IMR-90 (cell line): ENCODE measurements around the gene DEUP1. TPM values are rescaled to one million over a fixed set of nuclear protein-coding genes. Genes with fewer than 3 reads are reported as not detected.

Experiments used
- ATAC-seq: fragments of 200-7000 bp; cut with Tn5 transposase; 2 replicates; pipeline ENCODE4 v1.9.1; 2020; ENCODE audit warnings: low read depth, mild to moderate bottlenecking, moderate library complexity
- BruUV-seq: library from RNA; stranded (reverse); fragments of 400-500 nt; replicated peaks from 2 replicates; lab custom pipeline; 2021; lab: Mats Ljungman, UMichigan
- CTCF ChIA-PET: fragments of 300-600 bp; formaldehyde crosslinking; extraction: SDS; loops from one replicate; lab custom pipeline; 2021; ENCODE audit warnings: antibody characterized with exemption; lab: Yijun Ruan, JAX
- POLR2A ChIA-PET: fragments of 300-600 bp; sonication (Branson Sonifier 250); formaldehyde crosslinking; loops from one replicate; lab custom pipeline; 2022; ENCODE audit warnings: antibody characterized with exemption; ENCODE audit not compliant: unreplicated experiment; lab: Charles Lee
- DNase-seq: peaks from one replicate; pipeline ENCODE4 v3.0.0; 2013
- H2AFZ ChIP-seq: replicated peaks from 2 replicates; pipeline ENCODE3; 2013; ENCODE audit warnings: low read length, mild to moderate bottlenecking; ENCODE audit not compliant: poor library complexity
- H2AK5ac ChIP-seq: 2 replicates; pipeline ENCODE4 v1.6.1; 2013; ENCODE audit warnings: low read depth, low read length, inconsistent platforms
- H2AK9ac ChIP-seq: replicated peaks from 2 replicates; pipeline ENCODE3; 2013; ENCODE audit warnings: mild to moderate bottlenecking, low read depth, low read length, moderate library complexity; ENCODE audit not compliant: poor library complexity
- H2BK120ac ChIP-seq: 2 replicates; pipeline ENCODE4 v1.6.1; 2013; ENCODE audit warnings: low read depth, low read length, inconsistent platforms
- H2BK15ac ChIP-seq: 3 replicates; pipeline ENCODE4 v1.6.1; 2013; ENCODE audit warnings: low read depth, low read length, inconsistent platforms
- H2BK20ac ChIP-seq: 2 replicates; pipeline ENCODE4 v1.6.1; 2013; ENCODE audit warnings: low read depth, mild to moderate bottlenecking, inconsistent platforms, low read length, moderate library complexity
- H2BK5ac ChIP-seq: 2 replicates; pipeline ENCODE4 v1.6.1; 2013; ENCODE audit warnings: mild to moderate bottlenecking, low read depth, low read length, inconsistent platforms; ENCODE audit not compliant: poor library complexity, severe bottlenecking
- H3K14ac ChIP-seq: replicated peaks from 2 replicates; pipeline ENCODE4 v1.6.1; 2013; ENCODE audit warnings: low read depth, low read length, inconsistent platforms
- H3K18ac ChIP-seq: 2 replicates; pipeline ENCODE4 v1.6.1; 2013; ENCODE audit warnings: low read depth, low read length, control low read depth
- H3K23ac ChIP-seq: 2 replicates; pipeline ENCODE4 v1.6.1; 2013; ENCODE audit warnings: low read depth, low read length, inconsistent platforms
- H3K27ac ChIP-seq: 2 replicates; pipeline ENCODE4 v1.5.1; 2013; ENCODE audit warnings: mild to moderate bottlenecking, control low read depth, low read length; ENCODE audit not compliant: insufficient read depth
- H3K27me3 ChIP-seq: 2 replicates; pipeline ENCODE4 v1.6.1; 2013; ENCODE audit warnings: low read length; ENCODE audit not compliant: control insufficient read depth, insufficient read depth
- H3K36me3 ChIP-seq: 2 replicates; pipeline ENCODE4 v1.6.1; 2013; ENCODE audit warnings: low read length, mixed read lengths; ENCODE audit not compliant: control insufficient read depth, insufficient read depth
- H3K4ac ChIP-seq: 2 replicates; pipeline ENCODE4 v1.6.1; 2013; ENCODE audit warnings: low read depth, low read length, inconsistent platforms
- H3K4me1 ChIP-seq: 2 replicates; pipeline ENCODE4 v1.6.1; 2013; ENCODE audit warnings: low read length, mixed read lengths; ENCODE audit not compliant: control insufficient read depth, insufficient read depth
- H3K4me2 ChIP-seq: 2 replicates; pipeline ENCODE4 v1.6.1; 2013; ENCODE audit warnings: low read depth, mild to moderate bottlenecking, control low read depth, low read length, moderate library complexity
- H3K4me3 ChIP-seq: 2 replicates; pipeline ENCODE4 v1.5.1; 2013; ENCODE audit warnings: low read depth, mild to moderate bottlenecking, control low read depth, low read length, moderate library complexity; ENCODE audit not compliant: insufficient read depth
- H3K56ac ChIP-seq: 2 replicates; pipeline ENCODE4 v1.6.1; 2013; ENCODE audit warnings: low read length, inconsistent platforms; ENCODE audit not compliant: insufficient read depth; ENCODE audit errors: extremely low read depth
- H3K79me1 ChIP-seq, 2 experiments: 2 replicates each; pipeline ENCODE4 v1.6.1; 2013; ENCODE audit warnings: low read length in 2 of 2, inconsistent platforms in 1 of 2, low read depth in 1 of 2
- H3K9ac ChIP-seq: 2 replicates; pipeline ENCODE4 v1.6.1; 2013; ENCODE audit warnings: low read depth, low read length, control low read depth
- H3K9me1 ChIP-seq: 2 replicates; pipeline ENCODE4 v1.6.1; 2013; ENCODE audit warnings: low read length, inconsistent platforms; ENCODE audit not compliant: insufficient read depth
- H3K9me3 ChIP-seq: 2 replicates; pipeline ENCODE4 v1.6.1; 2013; ENCODE audit warnings: low read length; ENCODE audit not compliant: control insufficient read depth, insufficient read depth
- H4K20me1 ChIP-seq: 2 replicates; pipeline ENCODE4 v1.6.1; 2013; ENCODE audit warnings: low read length, inconsistent platforms; ENCODE audit not compliant: insufficient read depth
- H4K5ac ChIP-seq: 2 replicates; pipeline ENCODE4 v1.6.1; 2013; ENCODE audit warnings: mild to moderate bottlenecking, low read depth, low read length, control low read depth
- H4K8ac ChIP-seq, 2 experiments: 2 replicates each; pipeline ENCODE4 v1.6.1; 2013; ENCODE audit warnings: low read depth in 2 of 2, low read length in 2 of 2, control low read depth in 1 of 2, inconsistent platforms in 1 of 2
- H4K91ac ChIP-seq: 2 replicates; pipeline ENCODE4 v1.6.1; 2013; ENCODE audit warnings: low read depth, low read length, inconsistent platforms; ENCODE audit not compliant: insufficient read depth
- BHLHE40 ChIP-seq: fragments of 150-350 bp; IDR thresholded peaks from 2 replicates; pipeline ENCODE4 v1.6.1; 2016; ENCODE audit warnings: mild to moderate bottlenecking, low read depth, low read length
- CEBPB ChIP-seq: IDR thresholded peaks from 2 replicates; pipeline ENCODE4 v1.6.1; 2012; ENCODE audit warnings: low read depth, low read length, improper control_type of control experiment
- CHD1 ChIP-seq: IDR thresholded peaks from 2 replicates; pipeline ENCODE4 v1.6.1; 2012; ENCODE audit warnings: low read depth, low read length, improper control_type of control experiment
- FOS ChIP-seq: fragments of 150-350 bp; IDR thresholded peaks from 2 replicates; pipeline ENCODE4 v1.6.1; 2016; ENCODE audit warnings: low read depth, low read length
- MAFK ChIP-seq: IDR thresholded peaks from 2 replicates; pipeline ENCODE4 v1.6.1; 2012; ENCODE audit warnings: low read depth, low read length, improper control_type of control experiment
- MAZ ChIP-seq: IDR thresholded peaks from 2 replicates; pipeline ENCODE4 v1.6.1; 2012; ENCODE audit warnings: low read depth, mild to moderate bottlenecking, low read length, improper control_type of control experiment, moderate library complexity, borderline replicate concordance
- MXI1 ChIP-seq: IDR thresholded peaks from 2 replicates; pipeline ENCODE4 v1.6.1; 2012; ENCODE audit warnings: low read depth, mild to moderate bottlenecking, low read length, moderate library complexity, borderline replicate concordance
- NFE2L2 ChIP-seq: fragments of 150-350 bp; IDR thresholded peaks from 2 replicates; pipeline ENCODE4 v1.6.1; 2016; ENCODE audit warnings: low read depth, mild to moderate bottlenecking, low read length
- POLR2A ChIP-seq: IDR thresholded peaks from 2 replicates; pipeline ENCODE4 v1.6.1; 2012; ENCODE audit warnings: mild to moderate bottlenecking, low read depth, low read length
- RAD21 ChIP-seq: IDR thresholded peaks from 2 replicates; pipeline ENCODE4 v1.6.1; 2012; ENCODE audit warnings: low read length, improper control_type of control experiment
- RCOR1 ChIP-seq: IDR thresholded peaks from 2 replicates; pipeline ENCODE4 v1.6.1; 2012; ENCODE audit warnings: mild to moderate bottlenecking, low read length, improper control_type of control experiment; ENCODE audit not compliant: insufficient replicate concordance
- RFX5 ChIP-seq: IDR thresholded peaks from 2 replicates; pipeline ENCODE4 v1.8.0; 2012; ENCODE audit warnings: low read depth, mild to moderate bottlenecking, low read length, moderate library complexity
- SMC3 ChIP-seq: fragments of 150-350 bp; IDR thresholded peaks from 2 replicates; pipeline ENCODE4 v1.6.1; 2016; ENCODE audit warnings: low read depth, mild to moderate bottlenecking, antibody characterized with exemption, low read length, moderate library complexity
- WGBS, 2 experiments: methylation state at CpG; one replicate each; pipeline versions ENCODE4 v1.1.5 to v1.1.7; 2013; ENCODE audit warnings: missing lambda C conversion rate in 2 of 2; ENCODE audit not compliant: insufficient read length in 1 of 2; ENCODE audit errors: extremely low coverage in 2 of 2; 5-methylcytosine and 5-hydroxymethylcytosine counted together
- dilution Hi-C: fragments of 300-500 bp; cut with HindIII; formaldehyde crosslinking; loops from one replicate; pipeline ENCODE4 v1.14.3; 2018; ENCODE audit warnings: low sequenced_read_pairs; ENCODE audit not compliant: unreplicated experiment
- in situ Hi-C: fragments of 300-500 bp; cut with MboI; formaldehyde crosslinking; loops from 3 replicates; pipeline ENCODE4 v1.14.3; 2019; ENCODE audit warnings: low sequenced_read_pairs, inconsistent platforms, mixed read lengths
- intact Hi-C: fragments of 100-400 bp; cut with micrococcal nuclease; formaldehyde crosslinking; loops from 2 replicates; pipeline ENCODE4 v1.10.0; 2022
- polyA plus RNA-seq, 3 experiments: library from polyadenylated mRNA; depleted of rRNA; stranded (reverse); fragments of >200 nt; gene quantifications; 2 replicates each; pipeline ENCODE4 v1.2.3, GENCODE V29; 2012; ENCODE audit warnings: low replicate concordance in 1 of 3
- total RNA-seq: library from RNA; depleted of rRNA; stranded (reverse); fragments of >200 nt; gene quantifications from 2 replicates; pipeline ENCODE4 v1.2.3, GENCODE V29; 2012
- TF ChIP-seq, protein P1 (sequence below): fragments of 150-350 bp; IDR thresholded peaks from 2 replicates; pipeline ENCODE4 v1.6.1; 2017; ENCODE audit warnings: mild to moderate bottlenecking, antibody characterized with exemption, low read length, low read depth
- TF ChIP-seq, protein P2 (sequence below): conservative IDR thresholded peaks from 2 replicates; pipeline ENCODE4 v1.5.1; 2012; ENCODE audit warnings: mild to moderate bottlenecking, low read depth, low read length, improper control_type of control experiment
- TF ChIP-seq, protein P3 (sequence below): fragments of 150-350 bp; IDR thresholded peaks from 2 replicates; pipeline ENCODE4 v1.6.1; 2016; ENCODE audit warnings: low read depth, mild to moderate bottlenecking, low read length, moderate library complexity, borderline replicate concordance

Gene DEUP1
- total and polyA plus RNA-seq, 2 of the 4 experiments (the other 2 are of a cell fraction): not detected

DNA sequence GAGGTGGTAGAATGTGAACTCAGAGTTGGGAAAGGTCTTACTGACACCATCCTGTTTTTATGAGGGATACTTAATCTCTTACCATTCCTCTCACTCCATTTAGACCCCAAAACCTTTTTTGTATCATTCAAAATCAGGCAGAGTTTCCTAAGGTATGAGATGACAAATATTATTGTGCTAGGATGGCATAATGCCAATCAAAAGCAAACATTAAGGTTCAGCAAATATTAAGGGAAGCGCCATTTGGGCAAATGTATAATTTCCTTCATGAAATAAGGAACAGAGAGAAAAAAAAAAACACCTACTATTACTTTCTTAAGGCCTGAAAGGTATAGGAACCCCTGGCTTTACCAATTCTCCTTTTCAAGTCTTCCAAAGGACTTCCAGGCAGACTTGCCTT, 150.2 kb downstream of the DEUP1 start:
- H3K36me3 ChIP-seq: no peaks in the 10 kb centered on the region
- no peak overlapping the region for H3K4me3 ChIP-seq
- ChIA-PET CTCF (interaction anchor here (0.6 kb wide), 1 partner anchor 223 kb away, joined by 4 read pairs; no protein-coding TSS in a partner anchor), POLR2A (no interaction called here)
- H3K9ac ChIP-seq: no peak overlapping the region
- no peaks in the 10 kb centered on the region for H3K27me3 ChIP-seq
- H2BK120ac ChIP-seq: no peak overlapping the region
- dilution Hi-C loops (no loop called here), in situ Hi-C loops (no loop called here), intact Hi-C loops (no loop called here)
- H3K4ac ChIP-seq: no peak overlapping the region
- H3K14ac ChIP-seq: no peak overlapping the region
- BruUV-seq: no TSS peak
- no peak overlapping the region for H3K4me2 ChIP-seq
- H2AK5ac ChIP-seq: no peak overlapping the region
- no peak overlapping the region for H4K91ac ChIP-seq
- ATAC-seq (no peak), DNase-seq (no peak)
- no peak overlapping the region for H4K5ac ChIP-seq
- H2BK5ac ChIP-seq: no peak overlapping the region
- no peaks in the 10 kb centered on the region; the same call in none of the 2 replicates for H4K20me1 ChIP-seq
- 0 out of 4 replicates have a peak, but pooled peaks cover 0 to 4% of the 10 kb centered on the region in 2 experiments for H3K79me1 ChIP-seq
- no peak for TF ChIP-seq MXI1
- no peak for TF ChIP-seq BHLHE40
- TF ChIP-seq RAD21: no peak
- TF ChIP-seq, protein P1, sequence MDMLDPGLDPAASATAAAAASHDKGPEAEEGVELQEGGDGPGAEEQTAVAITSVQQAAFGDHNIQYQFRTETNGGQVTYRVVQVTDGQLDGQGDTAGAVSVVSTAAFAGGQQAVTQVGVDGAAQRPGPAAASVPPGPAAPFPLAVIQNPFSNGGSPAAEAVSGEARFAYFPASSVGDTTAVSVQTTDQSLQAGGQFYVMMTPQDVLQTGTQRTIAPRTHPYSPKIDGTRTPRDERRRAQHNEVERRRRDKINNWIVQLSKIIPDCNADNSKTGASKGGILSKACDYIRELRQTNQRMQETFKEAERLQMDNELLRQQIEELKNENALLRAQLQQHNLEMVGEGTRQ: no peak
- TF ChIP-seq MAZ: no peak
- TF ChIP-seq RFX5: no peak
- no peak for TF ChIP-seq RCOR1
- TF ChIP-seq, protein P2, sequence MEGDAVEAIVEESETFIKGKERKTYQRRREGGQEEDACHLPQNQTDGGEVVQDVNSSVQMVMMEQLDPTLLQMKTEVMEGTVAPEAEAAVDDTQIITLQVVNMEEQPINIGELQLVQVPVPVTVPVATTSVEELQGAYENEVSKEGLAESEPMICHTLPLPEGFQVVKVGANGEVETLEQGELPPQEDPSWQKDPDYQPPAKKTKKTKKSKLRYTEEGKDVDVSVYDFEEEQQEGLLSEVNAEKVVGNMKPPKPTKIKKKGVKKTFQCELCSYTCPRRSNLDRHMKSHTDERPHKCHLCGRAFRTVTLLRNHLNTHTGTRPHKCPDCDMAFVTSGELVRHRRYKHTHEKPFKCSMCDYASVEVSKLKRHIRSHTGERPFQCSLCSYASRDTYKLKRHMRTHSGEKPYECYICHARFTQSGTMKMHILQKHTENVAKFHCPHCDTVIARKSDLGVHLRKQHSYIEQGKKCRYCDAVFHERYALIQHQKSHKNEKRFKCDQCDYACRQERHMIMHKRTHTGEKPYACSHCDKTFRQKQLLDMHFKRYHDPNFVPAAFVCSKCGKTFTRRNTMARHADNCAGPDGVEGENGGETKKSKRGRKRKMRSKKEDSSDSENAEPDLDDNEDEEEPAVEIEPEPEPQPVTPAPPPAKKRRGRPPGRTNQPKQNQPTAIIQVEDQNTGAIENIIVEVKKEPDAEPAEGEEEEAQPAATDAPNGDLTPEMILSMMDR: no peak
- no peak for TF ChIP-seq SMC3
- TF ChIP-seq MAFK: no peak
- no peak for TF ChIP-seq CHD1
- no peak for TF ChIP-seq NFE2L2
- no peak for TF ChIP-seq CEBPB
- no peak for TF ChIP-seq FOS
- no peak for TF ChIP-seq POLR2A
- TF ChIP-seq, protein P3, sequence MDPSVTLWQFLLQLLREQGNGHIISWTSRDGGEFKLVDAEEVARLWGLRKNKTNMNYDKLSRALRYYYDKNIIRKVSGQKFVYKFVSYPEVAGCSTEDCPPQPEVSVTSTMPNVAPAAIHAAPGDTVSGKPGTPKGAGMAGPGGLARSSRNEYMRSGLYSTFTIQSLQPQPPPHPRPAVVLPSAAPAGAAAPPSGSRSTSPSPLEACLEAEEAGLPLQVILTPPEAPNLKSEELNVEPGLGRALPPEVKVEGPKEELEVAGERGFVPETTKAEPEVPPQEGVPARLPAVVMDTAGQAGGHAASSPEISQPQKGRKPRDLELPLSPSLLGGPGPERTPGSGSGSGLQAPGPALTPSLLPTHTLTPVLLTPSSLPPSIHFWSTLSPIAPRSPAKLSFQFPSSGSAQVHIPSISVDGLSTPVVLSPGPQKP: no peak
- H3K4me1 ChIP-seq: peaks cover 9% of the 10 kb centered on the region
- no peak overlapping the region for H3K56ac ChIP-seq
- H2AK9ac ChIP-seq: no peak overlapping the region
- H3K9me1 ChIP-seq: peaks cover 11% of the 10 kb centered on the region
- H2BK20ac ChIP-seq: no peak overlapping the region
- H3K23ac ChIP-seq: no peak overlapping the region
- no CpG with 5 or more reads among the region's 1 CpG for WGBS, 2 experiments
- no peak overlapping the region for H2AFZ ChIP-seq
- H3K18ac ChIP-seq: no peak overlapping the region
- no peak overlapping the region for H2BK15ac ChIP-seq
- H3K27ac ChIP-seq: no peak overlapping the region
- no peaks in the 10 kb centered on the region for H3K9me3 ChIP-seq
- H4K8ac ChIP-seq: no peak overlapping the region
